Fibroblast of lung (primary cell): ENCODE data around the gene HSPA4.

Experiments used
- EZH2 ChIP-seq: IDR thresholded peaks from 2 replicates; pipeline ENCODE4 v1.5.1; 2012; ENCODE audit warnings: low read length, control low read depth, mild to moderate bottlenecking; ENCODE audit errors: missing control alignments
- TF ChIP-seq, protein P1 (sequence below), 2 donors: IDR thresholded peaks in 1 of 2; conservative IDR thresholded peaks in 1 of 2; 1 replicate in 1 of 2; 2 replicates in 1 of 2; pipeline ENCODE4 v1.5.1; 2011 to 2012; ENCODE audit warnings: low read length in 2 of 2, control low read depth in 1 of 2, inconsistent platforms in 1 of 2, low read depth in 1 of 2, mild to moderate bottlenecking in 1 of 2

DNA sequence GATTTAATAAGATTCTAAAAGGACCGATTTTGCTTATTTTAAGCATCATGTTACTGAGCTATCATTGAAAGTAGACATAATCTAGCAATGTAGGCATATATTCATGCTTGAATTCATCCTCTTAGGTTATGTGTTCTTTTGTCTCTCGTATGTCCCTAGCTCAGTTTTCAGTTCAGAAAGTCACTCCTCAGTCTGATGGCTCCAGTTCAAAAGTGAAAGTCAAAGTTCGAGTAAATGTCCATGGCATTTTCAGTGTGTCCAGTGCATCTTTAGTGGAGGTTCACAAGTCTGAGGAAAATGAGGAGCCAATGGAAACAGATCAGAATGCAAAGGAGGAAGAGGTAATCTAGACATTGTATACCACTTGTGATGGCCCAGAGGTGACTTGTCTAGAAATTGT, 39.2 kb downstream of the HSPA4 start:
- TF ChIP-seq, protein P1, sequence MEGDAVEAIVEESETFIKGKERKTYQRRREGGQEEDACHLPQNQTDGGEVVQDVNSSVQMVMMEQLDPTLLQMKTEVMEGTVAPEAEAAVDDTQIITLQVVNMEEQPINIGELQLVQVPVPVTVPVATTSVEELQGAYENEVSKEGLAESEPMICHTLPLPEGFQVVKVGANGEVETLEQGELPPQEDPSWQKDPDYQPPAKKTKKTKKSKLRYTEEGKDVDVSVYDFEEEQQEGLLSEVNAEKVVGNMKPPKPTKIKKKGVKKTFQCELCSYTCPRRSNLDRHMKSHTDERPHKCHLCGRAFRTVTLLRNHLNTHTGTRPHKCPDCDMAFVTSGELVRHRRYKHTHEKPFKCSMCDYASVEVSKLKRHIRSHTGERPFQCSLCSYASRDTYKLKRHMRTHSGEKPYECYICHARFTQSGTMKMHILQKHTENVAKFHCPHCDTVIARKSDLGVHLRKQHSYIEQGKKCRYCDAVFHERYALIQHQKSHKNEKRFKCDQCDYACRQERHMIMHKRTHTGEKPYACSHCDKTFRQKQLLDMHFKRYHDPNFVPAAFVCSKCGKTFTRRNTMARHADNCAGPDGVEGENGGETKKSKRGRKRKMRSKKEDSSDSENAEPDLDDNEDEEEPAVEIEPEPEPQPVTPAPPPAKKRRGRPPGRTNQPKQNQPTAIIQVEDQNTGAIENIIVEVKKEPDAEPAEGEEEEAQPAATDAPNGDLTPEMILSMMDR (conservative IDR thresholded peaks at IDR 0.05 in 1 of 2, IDR thresholded peaks at IDR 0.05 in 1 of 2; ENCODE audit: low read depth in 1 of 2, low read length in 2 of 2) = no peak
- TF ChIP-seq EZH2 = no peak
